Measurements from ENCODE around the gene FADS2. TPM values are rescaled to one million over a fixed set of nuclear protein-coding genes. Genes with fewer than 3 reads are reported as not detected.

Gene FADS2
- total and polyA plus RNA-seq, 2 experiments from 2014 or later: 317 to 356 TPM

GRCh38 chr11:61846362-61847020 lies 18.4 kb downstream of the FADS2 start:
- no peak for DNase-seq (ENCODE audit: low spot score)
- Histone ChIP-seq H2AFZ (no peak overlapping the region), H3K4me2 (no peak overlapping the region), H3K27ac (no peak overlapping the region), H3K79me2 (peaks cover 2% of the 10 kb centered on the region), H3K9me3 (ENCODE audit: low read depth) (no peaks in the 10 kb centered on the region), H3K4me3 (no peak overlapping the region), H3K36me3 (replicated peaks; ENCODE audit: insufficient read depth, low read depth) (no peaks in the 10 kb centered on the region), H3K27me3 (no peaks in the 10 kb centered on the region), H3K9me2 (replicated peaks; ENCODE audit: insufficient read depth) (no peaks in the 10 kb centered on the region), H4K20me1 (ENCODE audit: insufficient read depth, poor library complexity, severe bottlenecking) (no peaks in the 10 kb centered on the region), H3K4me1 (ENCODE audit: insufficient read depth) (no peaks in the 10 kb centered on the region)
- TF ChIP-seq EZH2 (IDR thresholded peaks at IDR 0.05; ENCODE audit: borderline replicate concordance) (no peak), EZH2phosphoT487 (IDR thresholded peaks at IDR 0.05; ENCODE audit: low read depth, severe bottlenecking, unreplicated experiment) (no peak)
- TF ChIP-seq, protein P1, sequence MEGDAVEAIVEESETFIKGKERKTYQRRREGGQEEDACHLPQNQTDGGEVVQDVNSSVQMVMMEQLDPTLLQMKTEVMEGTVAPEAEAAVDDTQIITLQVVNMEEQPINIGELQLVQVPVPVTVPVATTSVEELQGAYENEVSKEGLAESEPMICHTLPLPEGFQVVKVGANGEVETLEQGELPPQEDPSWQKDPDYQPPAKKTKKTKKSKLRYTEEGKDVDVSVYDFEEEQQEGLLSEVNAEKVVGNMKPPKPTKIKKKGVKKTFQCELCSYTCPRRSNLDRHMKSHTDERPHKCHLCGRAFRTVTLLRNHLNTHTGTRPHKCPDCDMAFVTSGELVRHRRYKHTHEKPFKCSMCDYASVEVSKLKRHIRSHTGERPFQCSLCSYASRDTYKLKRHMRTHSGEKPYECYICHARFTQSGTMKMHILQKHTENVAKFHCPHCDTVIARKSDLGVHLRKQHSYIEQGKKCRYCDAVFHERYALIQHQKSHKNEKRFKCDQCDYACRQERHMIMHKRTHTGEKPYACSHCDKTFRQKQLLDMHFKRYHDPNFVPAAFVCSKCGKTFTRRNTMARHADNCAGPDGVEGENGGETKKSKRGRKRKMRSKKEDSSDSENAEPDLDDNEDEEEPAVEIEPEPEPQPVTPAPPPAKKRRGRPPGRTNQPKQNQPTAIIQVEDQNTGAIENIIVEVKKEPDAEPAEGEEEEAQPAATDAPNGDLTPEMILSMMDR (IDR thresholded peaks at IDR 0.05; ENCODE audit: poor library complexity): no peak
- WGBS (ENCODE audit: low lambda C conversion rate, missing lambda C conversion rate): 95% methylated on average over 10 of the region's 10 CpGs

DNA sequence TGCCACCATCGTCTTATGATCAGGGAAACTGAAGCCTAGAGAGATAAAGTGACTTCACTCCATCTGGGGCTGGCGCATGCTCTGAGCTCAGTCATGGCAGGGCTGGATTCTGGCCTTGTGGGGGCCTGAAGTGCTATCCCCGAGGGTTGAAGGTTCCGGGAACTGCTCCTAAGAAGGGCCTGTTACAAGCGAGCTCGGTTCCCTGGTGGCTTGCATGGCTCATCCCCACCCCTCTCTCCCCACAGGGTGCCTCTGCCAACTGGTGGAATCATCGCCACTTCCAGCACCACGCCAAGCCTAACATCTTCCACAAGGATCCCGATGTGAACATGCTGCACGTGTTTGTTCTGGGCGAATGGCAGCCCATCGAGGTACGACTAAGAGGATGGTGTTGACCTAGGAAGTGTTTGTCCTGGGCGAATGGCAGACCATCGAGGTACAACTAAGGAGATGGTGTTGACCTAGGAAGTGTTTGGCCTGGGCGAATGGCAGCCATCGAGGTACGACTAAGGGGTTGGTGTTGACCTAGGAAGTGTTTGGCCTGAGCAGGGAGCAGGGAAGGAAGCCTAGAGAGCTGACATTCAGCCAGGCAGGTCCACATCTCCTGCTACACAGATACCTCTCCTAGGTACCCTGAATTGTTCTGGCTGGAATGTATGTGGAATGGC lies 19.9 kb downstream of the FADS2 start:
- no peak overlapping the region for H3K27ac ChIP-seq
- no peaks in the 10 kb centered on the region for H3K27me3 ChIP-seq
- H3K9me2 ChIP-seq (replicated peaks; ENCODE audit: insufficient read depth): no peaks in the 10 kb centered on the region
- DNase-seq (ENCODE audit: low spot score): no peak
- no peaks in the 10 kb centered on the region for H3K9me3 ChIP-seq (ENCODE audit: low read depth)
- TF ChIP-seq EZH2phosphoT487 (IDR thresholded peaks at IDR 0.05; ENCODE audit: low read depth, severe bottlenecking, unreplicated experiment) (no peak), EZH2 (IDR thresholded peaks at IDR 0.05; ENCODE audit: borderline replicate concordance) (no peak)
- TF ChIP-seq, protein P1 (IDR thresholded peaks at IDR 0.05; ENCODE audit: poor library complexity): no peak
- no peaks in the 10 kb centered on the region for H3K79me2 ChIP-seq
- no peak overlapping the region for H2AFZ ChIP-seq
- no peaks in the 10 kb centered on the region for H4K20me1 ChIP-seq (ENCODE audit: insufficient read depth, poor library complexity, severe bottlenecking)
- H3K4me2 ChIP-seq: no peak overlapping the region
- H3K36me3 ChIP-seq (replicated peaks; ENCODE audit: insufficient read depth, low read depth): no peaks in the 10 kb centered on the region
- H3K4me3 ChIP-seq: no peak overlapping the region
- 94% methylated on average over 18 of the region's 18 CpGs for WGBS (ENCODE audit: low lambda C conversion rate, missing lambda C conversion rate)
- H3K4me1 ChIP-seq (ENCODE audit: insufficient read depth): no peaks in the 10 kb centered on the region

GRCh38 chr11:61848631-61849030 lies 20.5 kb downstream of the FADS2 start:
- no peaks in the 10 kb centered on the region for H3K4me1 ChIP-seq (ENCODE audit: insufficient read depth)
- WGBS (ENCODE audit: low lambda C conversion rate, missing lambda C conversion rate): 97% methylated on average over 9 of the region's 9 CpGs

More at GRCh38 chr11:61848631-61849030, 20.5 kb downstream of the FADS2 start:
- Histone ChIP-seq H3K27ac (no peak overlapping the region), H4K20me1 (ENCODE audit: insufficient read depth, poor library complexity, severe bottlenecking) (no peaks in the 10 kb centered on the region), H3K9me2 (replicated peaks; ENCODE audit: insufficient read depth) (no peaks in the 10 kb centered on the region), H3K4me3 (no peak overlapping the region), H3K79me2 (no peaks in the 10 kb centered on the region), H3K4me2 (no peak overlapping the region), H3K9me3 (ENCODE audit: low read depth) (no peaks in the 10 kb centered on the region), H3K27me3 (no peaks in the 10 kb centered on the region), H2AFZ (no peak overlapping the region), H3K36me3 (replicated peaks; ENCODE audit: insufficient read depth, low read depth) (no peaks in the 10 kb centered on the region)
- DNase-seq (ENCODE audit: low spot score): no peak
- TF ChIP-seq EZH2 (IDR thresholded peaks at IDR 0.05; ENCODE audit: borderline replicate concordance) (no peak), EZH2phosphoT487 (IDR thresholded peaks at IDR 0.05; ENCODE audit: low read depth, severe bottlenecking, unreplicated experiment) (no peak)
- TF ChIP-seq, protein P1 (IDR thresholded peaks at IDR 0.05; ENCODE audit: poor library complexity): no peak
